Heart right ventricle (tissue), 16 donors: Measurements from ENCODE around the gene NTSR1. TPM values are rescaled to one million over a fixed set of nuclear protein-coding genes. Genes with fewer than 3 reads are reported as not detected.

Experiments
- ATAC-seq, 8 donors: fragments of 200-7000 bp; cut with Tn5 transposase; one replicate each; pipeline ENCODE4 v1.9.1; 2020; ENCODE audit warnings: mild to moderate bottlenecking in 8 of 8, moderate library complexity in 8 of 8, moderate number of reproducible peaks in 1 of 8
- DNase-seq, 2 donors: peaks; one replicate each; pipeline ENCODE4 v3.0.0-alpha.2; 2020
- H3K27ac ChIP-seq, 10 donors: fragments of 200-600 bp; sonication (generic) in 2 of 10; one replicate each; pipeline versions ENCODE4 v1.5.0 to v1.8.0; 2020 to 2022; ENCODE audit warnings: mild to moderate bottlenecking in 3 of 10
- H3K27me3 ChIP-seq, 7 donors: fragments of 200-600 bp; one replicate each; pipeline ENCODE4 v1.8.0; 2021 to 2022; ENCODE audit warnings: mild to moderate bottlenecking in 2 of 7
- H3K36me3 ChIP-seq, 9 donors: fragments of 200-600 bp; sonication (generic) in 1 of 9; one replicate each; pipeline versions ENCODE4 v1.5.0 to v1.8.0; 2020 to 2022; ENCODE audit warnings: mild to moderate bottlenecking in 2 of 9
- H3K4me1 ChIP-seq, 9 donors: fragments of 200-600 bp; sonication (generic) in 1 of 9; one replicate each; pipeline versions ENCODE4 v1.5.0 to v1.8.0; 2020 to 2022; ENCODE audit warnings: mild to moderate bottlenecking in 4 of 9
- H3K4me3 ChIP-seq, 10 donors: fragments of 200-600 bp; sonication (generic) in 2 of 10; one replicate each; pipeline versions ENCODE4 v1.5.0 to v1.8.0; 2020 to 2022; ENCODE audit warnings: mild to moderate bottlenecking in 7 of 10, moderate library complexity in 2 of 10
- H3K9me3 ChIP-seq, 11 donors: fragments of 200-600 bp in 10 of 11; sonication (generic) in 2 of 11; one replicate each; pipeline versions ENCODE4 v1.5.0 to v1.8.0; 2013 to 2022; ENCODE audit warnings: mild to moderate bottlenecking in 2 of 11, control low read depth in 1 of 11, moderate library complexity in 1 of 11
- CTCF ChIP-seq, 9 donors: fragments of 200-600 bp; sonication (generic) in 2 of 9; IDR thresholded peaks; one replicate each; pipeline versions ENCODE4 v1.5.0 to v1.8.0; 2021 to 2022; ENCODE audit warnings: antibody characterized with exemption in 9 of 9, mild to moderate bottlenecking in 5 of 9, moderate library complexity in 1 of 9
- WGBS, 2 donors: extraction: QIAGEN DNeasy Blood & Tissue Kit; methylation state at CpG; one replicate each; pipeline ENCODE4 v1.1.7; 2013; ENCODE audit warnings: inconsistent platforms in 1 of 2; 5-methylcytosine and 5-hydroxymethylcytosine counted together
- intact Hi-C, 10 donors: fragments of 100-400 bp; cut with DNase I; formaldehyde crosslinking; loops; one replicate each; pipeline versions ENCODE4 v1.11.1 to v1.14.2; 2022
- polyA plus RNA-seq, 2 donors: library from polyadenylated mRNA; stranded (reverse); fragments of 200-250 nt; gene quantifications; one replicate each; pipeline ENCODE4 v1.2.3, GENCODE V29; 2013
- total RNA-seq, 10 donors: library from RNA; stranded (reverse); fragmentation: NEBNext Ultra II Directional in 3 of 10; extraction: Animal tissue kit (Norgen Biotek cat#: 25700) in 3 of 10; gene quantifications; one replicate each; pipeline versions ENCODE4 v1.2.1 to v1.2.4, GENCODE V29; 2021 to 2023
- donor health status: Arrhythmogenic right ventricular cardiomyopathy.
- donor health status: ischemic (EF 13 %, LVEDD 7.1; RV severe dilation, severe dysfunction).
- donor health status: healthy with polysubstance abuse.
- donor health status: DM: no; HTN: yes; CAD: no.
- donor health status: DM: no; HTN: no; CAD: no.
- donor health status: ischemic (EF 25% LVEDD 6.9; RV normal size, moderate dysfunction).
- donor health status: ischemic (EF 25% LVEDD 5.7; RV mildly dilated, moderate dysfunction).
- donor health status: healthy.
- donor health status: DM: yes; HTN: yes; CAD: no.
- donor health status: Ischemic cardiomyopathy.
- donor health status: ischemic (EF 35%, LVEDD 5.7; RV mildly dilated, moderate dysfunction).
- donor health status: nonischemic (EF 11% LVEDD 7.7; RV severe dilation, severe dysfunction).
- donor health status: DM: yes; HTN: yes; CAD: no.
- donor health status: PGD.
- donor health status: ischemic (EF 29% LVEDD 5.4; RV normal size, mild dysfunction).
- donor health status: nonischemic (EF 23%, LVEDD 6.1; RV moderate dilation, normal function).

Gene NTSR1
- total and polyA plus RNA-seq, 12 donors: 0.08 TPM; not detected in 10

DNA sequence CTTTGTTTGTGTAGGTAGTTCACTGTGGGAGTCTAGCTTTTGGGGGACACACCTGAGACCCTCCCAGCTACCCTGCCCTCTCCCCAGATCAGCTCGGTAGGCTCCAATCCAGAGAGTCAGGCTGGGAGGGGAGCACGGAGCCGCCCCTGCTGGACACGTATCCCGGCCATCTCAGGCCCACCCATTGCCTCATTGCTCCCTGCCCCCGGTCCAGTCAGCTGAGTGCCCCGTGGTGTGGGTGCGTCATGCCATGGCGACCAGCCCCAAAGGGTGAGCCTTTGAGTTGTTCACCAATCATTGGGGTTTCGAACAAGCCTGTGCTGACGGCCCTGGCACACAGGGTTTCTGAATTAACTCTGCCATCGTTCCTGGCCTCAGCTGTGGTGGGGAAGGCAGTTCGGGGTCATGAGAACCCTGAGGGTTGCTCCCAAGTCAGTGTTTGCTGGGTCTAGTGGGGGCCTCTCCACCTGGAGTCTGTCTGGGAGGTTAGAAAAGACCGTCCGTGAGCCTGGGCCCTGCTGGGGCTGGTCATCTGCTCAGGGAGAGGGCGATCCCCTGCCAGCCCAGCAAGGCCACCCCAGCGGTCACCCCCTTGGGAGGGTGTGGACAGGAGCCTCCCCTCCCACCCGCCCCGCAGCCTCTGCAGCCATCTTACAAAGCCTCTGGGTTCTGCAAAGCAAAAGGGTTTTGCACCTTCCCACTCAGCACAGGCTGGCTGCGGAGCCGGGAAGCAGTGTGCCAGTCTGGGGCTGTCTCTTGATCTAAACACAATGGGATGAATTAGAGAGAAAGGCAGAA, 34.5 kb downstream of the NTSR1 start:
- H3K9me3 ChIP-seq: peaks cover 0 to 2% (median 0%) of the 10 kb centered on the region in 11 donors
- no peak overlapping the region for H3K4me3 ChIP-seq
- ATAC-seq (no peak), DNase-seq (peak in 1 of 2 donors; percentile 7)
- TF ChIP-seq CTCF (IDR thresholded peaks at IDR 0.05): no peak
- peak overlapping the region in 1 of 10 donors; percentile 56 for H3K27ac ChIP-seq
- peaks cover 0 to 38% (median 13%) of the 10 kb centered on the region in 9 donors for H3K4me1 ChIP-seq
- 84 to 88% methylated on average over 21 of the region's 21 CpGs for WGBS, 2 donors
- intact Hi-C loops: no loop called here
- peaks cover 0 to 54% (median 36%) of the 10 kb centered on the region in 7 donors for H3K27me3 ChIP-seq
- H3K36me3 ChIP-seq: no peaks in the 10 kb centered on the region

DNA sequence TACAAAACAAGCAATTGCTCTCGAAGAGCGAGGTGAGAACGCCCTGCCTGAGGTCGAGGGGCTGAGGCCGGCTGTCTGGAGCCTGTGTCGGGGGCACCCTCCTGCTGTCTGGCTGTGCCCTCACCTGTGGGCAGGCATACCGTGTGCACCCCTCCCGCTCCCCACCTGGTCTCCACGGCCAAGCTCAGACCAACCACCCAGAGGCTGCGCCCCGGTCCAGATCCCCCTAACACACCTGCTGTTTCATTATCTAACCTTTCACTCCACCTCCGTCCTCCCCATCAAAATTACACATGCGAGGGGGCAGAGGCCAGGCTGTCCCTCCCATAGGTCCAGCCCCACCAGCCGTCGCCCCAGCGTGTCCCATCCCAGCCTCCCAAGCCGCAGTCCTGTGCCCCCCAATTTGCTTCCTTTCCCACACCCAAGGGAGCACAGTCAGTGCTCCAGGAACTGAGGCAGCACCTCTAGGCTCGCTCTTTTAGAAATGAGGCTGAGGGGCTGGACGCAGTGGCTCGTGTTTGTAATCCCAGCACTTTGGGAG, 35.2 kb downstream of the NTSR1 start:
- Histone ChIP-seq H3K9me3 (peaks cover 0 to 7% (median 0%) of the 10 kb centered on the region in 11 donors), H3K27ac (peak overlapping the region in 1 of 10 donors; percentile 56), H3K36me3 (no peaks in the 10 kb centered on the region), H3K4me1 (peaks cover 0 to 38% (median 13%) of the 10 kb centered on the region in 9 donors), H3K27me3 (peaks cover 0 to 54% (median 36%) of the 10 kb centered on the region in 7 donors), H3K4me3 (no peak overlapping the region)
- ATAC-seq (no peak), DNase-seq (peak in 1 of 2 donors; percentile 4)
- TF ChIP-seq CTCF (IDR thresholded peaks at IDR 0.05): no peak
- intact Hi-C loops: no loop called here
- WGBS, 2 donors: 87 to 92% methylated on average over 20 of the region's 20 CpGs

- WGBS, 2 donors: 74 to 82% methylated on average over 6 of the region's 6 CpGs
- peak in 1 of 2 donors; percentile 1 for DNase-seq
Observed at GRCh38 chr20:62744741-62745191, 36.1 kb downstream of the NTSR1 start.

More at GRCh38 chr20:62744741-62745191, 36.1 kb downstream of the NTSR1 start:
- intact Hi-C loops: no loop called here
- H3K27ac ChIP-seq: no peak overlapping the region
- peaks cover 0 to 7% (median 0%) of the 10 kb centered on the region in 11 donors for H3K9me3 ChIP-seq
- no peak for ATAC-seq
- no peak for TF ChIP-seq CTCF (IDR thresholded peaks at IDR 0.05)
- H3K27me3 ChIP-seq: peaks cover 0 to 48% (median 31%) of the 10 kb centered on the region in 7 donors
- peaks cover 0 to 28% (median 8%) of the 10 kb centered on the region in 9 donors for H3K4me1 ChIP-seq
- H3K4me3 ChIP-seq: no peak overlapping the region
- no peaks in the 10 kb centered on the region for H3K36me3 ChIP-seq
